IMR-90 (cell line): Measurements from ENCODE around the gene ERICH6. TPM values are rescaled to one million over a fixed set of nuclear protein-coding genes. Genes with fewer than 3 reads are reported as not detected.

ENCODE experiments used
- ATAC-seq: fragments of 200-7000 bp; cut with Tn5 transposase; 2 replicates; pipeline ENCODE4 v1.9.1; 2020; ENCODE audit warnings: low read depth, mild to moderate bottlenecking, moderate library complexity
- BruUV-seq: library from RNA; stranded (reverse); fragments of 400-500 nt; replicated peaks from 2 replicates; lab custom pipeline; 2021; lab: Mats Ljungman, UMichigan
- CTCF ChIA-PET: fragments of 300-600 bp; formaldehyde crosslinking; extraction: SDS; loops from one replicate; lab custom pipeline; 2021; ENCODE audit warnings: antibody characterized with exemption; lab: Yijun Ruan, JAX
- POLR2A ChIA-PET: fragments of 300-600 bp; sonication (Branson Sonifier 250); formaldehyde crosslinking; loops from one replicate; lab custom pipeline; 2022; ENCODE audit warnings: antibody characterized with exemption; ENCODE audit not compliant: unreplicated experiment; lab: Charles Lee
- DNase-seq: peaks from one replicate; pipeline ENCODE4 v3.0.0; 2013
- H2AFZ ChIP-seq: replicated peaks from 2 replicates; pipeline ENCODE3; 2013; ENCODE audit warnings: low read length, mild to moderate bottlenecking; ENCODE audit not compliant: poor library complexity
- H2AK5ac ChIP-seq: 2 replicates; pipeline ENCODE4 v1.6.1; 2013; ENCODE audit warnings: low read depth, low read length, inconsistent platforms
- H2AK9ac ChIP-seq: replicated peaks from 2 replicates; pipeline ENCODE3; 2013; ENCODE audit warnings: mild to moderate bottlenecking, low read depth, low read length, moderate library complexity; ENCODE audit not compliant: poor library complexity
- H2BK120ac ChIP-seq: 2 replicates; pipeline ENCODE4 v1.6.1; 2013; ENCODE audit warnings: low read depth, low read length, inconsistent platforms
- H2BK15ac ChIP-seq: 3 replicates; pipeline ENCODE4 v1.6.1; 2013; ENCODE audit warnings: low read depth, low read length, inconsistent platforms
- H2BK20ac ChIP-seq: 2 replicates; pipeline ENCODE4 v1.6.1; 2013; ENCODE audit warnings: low read depth, mild to moderate bottlenecking, inconsistent platforms, low read length, moderate library complexity
- H2BK5ac ChIP-seq: 2 replicates; pipeline ENCODE4 v1.6.1; 2013; ENCODE audit warnings: mild to moderate bottlenecking, low read depth, low read length, inconsistent platforms; ENCODE audit not compliant: poor library complexity, severe bottlenecking
- H3K14ac ChIP-seq: replicated peaks from 2 replicates; pipeline ENCODE4 v1.6.1; 2013; ENCODE audit warnings: low read depth, low read length, inconsistent platforms
- H3K18ac ChIP-seq: 2 replicates; pipeline ENCODE4 v1.6.1; 2013; ENCODE audit warnings: low read depth, low read length, control low read depth
- H3K23ac ChIP-seq: 2 replicates; pipeline ENCODE4 v1.6.1; 2013; ENCODE audit warnings: low read depth, low read length, inconsistent platforms
- H3K27ac ChIP-seq: 2 replicates; pipeline ENCODE4 v1.5.1; 2013; ENCODE audit warnings: mild to moderate bottlenecking, control low read depth, low read length; ENCODE audit not compliant: insufficient read depth
- H3K27me3 ChIP-seq: 2 replicates; pipeline ENCODE4 v1.6.1; 2013; ENCODE audit warnings: low read length; ENCODE audit not compliant: control insufficient read depth, insufficient read depth
- H3K36me3 ChIP-seq: 2 replicates; pipeline ENCODE4 v1.6.1; 2013; ENCODE audit warnings: low read length, mixed read lengths; ENCODE audit not compliant: control insufficient read depth, insufficient read depth
- H3K4ac ChIP-seq: 2 replicates; pipeline ENCODE4 v1.6.1; 2013; ENCODE audit warnings: low read depth, low read length, inconsistent platforms
- H3K4me1 ChIP-seq: 2 replicates; pipeline ENCODE4 v1.6.1; 2013; ENCODE audit warnings: low read length, mixed read lengths; ENCODE audit not compliant: control insufficient read depth, insufficient read depth
- H3K4me2 ChIP-seq: 2 replicates; pipeline ENCODE4 v1.6.1; 2013; ENCODE audit warnings: low read depth, mild to moderate bottlenecking, control low read depth, low read length, moderate library complexity
- H3K4me3 ChIP-seq: 2 replicates; pipeline ENCODE4 v1.5.1; 2013; ENCODE audit warnings: low read depth, mild to moderate bottlenecking, control low read depth, low read length, moderate library complexity; ENCODE audit not compliant: insufficient read depth
- H3K56ac ChIP-seq: 2 replicates; pipeline ENCODE4 v1.6.1; 2013; ENCODE audit warnings: low read length, inconsistent platforms; ENCODE audit not compliant: insufficient read depth; ENCODE audit errors: extremely low read depth
- H3K79me1 ChIP-seq, 2 experiments: 2 replicates each; pipeline ENCODE4 v1.6.1; 2013; ENCODE audit warnings: low read length in 2 of 2, inconsistent platforms in 1 of 2, low read depth in 1 of 2
- H3K9ac ChIP-seq: 2 replicates; pipeline ENCODE4 v1.6.1; 2013; ENCODE audit warnings: low read depth, low read length, control low read depth
- H3K9me1 ChIP-seq: 2 replicates; pipeline ENCODE4 v1.6.1; 2013; ENCODE audit warnings: low read length, inconsistent platforms; ENCODE audit not compliant: insufficient read depth
- H3K9me3 ChIP-seq: 2 replicates; pipeline ENCODE4 v1.6.1; 2013; ENCODE audit warnings: low read length; ENCODE audit not compliant: control insufficient read depth, insufficient read depth
- H4K20me1 ChIP-seq: 2 replicates; pipeline ENCODE4 v1.6.1; 2013; ENCODE audit warnings: low read length, inconsistent platforms; ENCODE audit not compliant: insufficient read depth
- H4K5ac ChIP-seq: 2 replicates; pipeline ENCODE4 v1.6.1; 2013; ENCODE audit warnings: mild to moderate bottlenecking, low read depth, low read length, control low read depth
- H4K8ac ChIP-seq, 2 experiments: 2 replicates each; pipeline ENCODE4 v1.6.1; 2013; ENCODE audit warnings: low read depth in 2 of 2, low read length in 2 of 2, control low read depth in 1 of 2, inconsistent platforms in 1 of 2
- H4K91ac ChIP-seq: 2 replicates; pipeline ENCODE4 v1.6.1; 2013; ENCODE audit warnings: low read depth, low read length, inconsistent platforms; ENCODE audit not compliant: insufficient read depth
- ELK1 ChIP-seq: fragments of 150-350 bp; IDR thresholded peaks from 2 replicates; pipeline ENCODE4 v1.6.1; 2016; ENCODE audit warnings: low read depth, mild to moderate bottlenecking, low read length, moderate library complexity, borderline replicate concordance
- NFE2L2 ChIP-seq: fragments of 150-350 bp; IDR thresholded peaks from 2 replicates; pipeline ENCODE4 v1.6.1; 2016; ENCODE audit warnings: low read depth, mild to moderate bottlenecking, low read length
- RCOR1 ChIP-seq: IDR thresholded peaks from 2 replicates; pipeline ENCODE4 v1.6.1; 2012; ENCODE audit warnings: mild to moderate bottlenecking, low read length, improper control_type of control experiment; ENCODE audit not compliant: insufficient replicate concordance
- RFX5 ChIP-seq: IDR thresholded peaks from 2 replicates; pipeline ENCODE4 v1.8.0; 2012; ENCODE audit warnings: low read depth, mild to moderate bottlenecking, low read length, moderate library complexity
- WGBS, 2 experiments: methylation state at CpG; one replicate each; pipeline versions ENCODE4 v1.1.5 to v1.1.7; 2013; ENCODE audit warnings: missing lambda C conversion rate in 2 of 2; ENCODE audit not compliant: insufficient read length in 1 of 2; ENCODE audit errors: extremely low coverage in 2 of 2; 5-methylcytosine and 5-hydroxymethylcytosine counted together
- dilution Hi-C: fragments of 300-500 bp; cut with HindIII; formaldehyde crosslinking; loops from one replicate; pipeline ENCODE4 v1.14.3; 2018; ENCODE audit warnings: low sequenced_read_pairs; ENCODE audit not compliant: unreplicated experiment
- in situ Hi-C: fragments of 300-500 bp; cut with MboI; formaldehyde crosslinking; loops from 3 replicates; pipeline ENCODE4 v1.14.3; 2019; ENCODE audit warnings: low sequenced_read_pairs, inconsistent platforms, mixed read lengths
- intact Hi-C: fragments of 100-400 bp; cut with micrococcal nuclease; formaldehyde crosslinking; loops from 2 replicates; pipeline ENCODE4 v1.10.0; 2022
- polyA plus RNA-seq, 3 experiments: library from polyadenylated mRNA; depleted of rRNA; stranded (reverse); fragments of >200 nt; gene quantifications; 2 replicates each; pipeline ENCODE4 v1.2.3, GENCODE V29; 2012; ENCODE audit warnings: low replicate concordance in 1 of 3
- total RNA-seq: library from RNA; depleted of rRNA; stranded (reverse); fragments of >200 nt; gene quantifications from 2 replicates; pipeline ENCODE4 v1.2.3, GENCODE V29; 2012

The ERICH6 gene
- total and polyA plus RNA-seq, 2 of the 4 experiments (the other 2 are of a cell fraction) = under 0.01 TPM; not detected in 1

DNA sequence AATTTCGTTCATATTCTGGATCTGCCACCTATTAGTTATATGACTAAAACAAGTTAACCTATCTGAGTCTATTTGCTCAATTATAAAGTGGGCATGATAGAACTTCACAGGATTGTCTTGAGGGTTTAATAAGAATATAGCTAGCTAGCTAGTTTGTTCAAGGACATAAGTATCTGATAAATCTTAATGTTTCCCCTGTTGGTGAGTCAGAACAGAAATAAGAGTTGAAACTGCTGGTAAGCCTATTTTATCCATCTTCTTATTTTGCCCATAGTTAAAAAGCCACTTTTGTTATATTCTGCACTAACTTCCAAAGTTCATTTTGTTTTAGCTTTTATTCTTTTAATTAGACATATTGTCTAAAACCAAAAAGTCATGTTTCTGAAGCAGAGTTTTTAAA is 91.2 kb downstream of the ERICH6 start:
- no peak overlapping the region for H2AK9ac ChIP-seq
- H3K4me1 ChIP-seq = no peaks in the 10 kb centered on the region
- H3K79me1 ChIP-seq = peaks cover 12 to 42% of the 10 kb centered on the region in 2 experiments; a peak in 3 of 4 replicates
- H4K91ac ChIP-seq = no peak overlapping the region
- no peak overlapping the region for H2AK5ac ChIP-seq
- H3K4me3 ChIP-seq = no peak overlapping the region
- DNase-seq = no peak
- no TSS peak for BruUV-seq
- H4K5ac ChIP-seq = no peak overlapping the region
- no peak overlapping the region for H2BK15ac ChIP-seq
- H3K36me3 ChIP-seq = peaks cover 4% of the 10 kb centered on the region
- H3K4me2 ChIP-seq = no peak overlapping the region
- no peak overlapping the region for H2BK120ac ChIP-seq
- ChIA-PET POLR2A (no interaction called here), CTCF (no interaction called here)
- intact Hi-C loops = no loop called here
- H3K18ac ChIP-seq = no peak overlapping the region
- TF ChIP-seq RFX5 = no peak
- no peak for TF ChIP-seq ELK1
- no peak for TF ChIP-seq RCOR1
- no peak for TF ChIP-seq NFE2L2
- H2BK5ac ChIP-seq = no peak overlapping the region
- in situ Hi-C loops = no loop called here
- no peak overlapping the region for H3K27ac ChIP-seq
- H3K23ac ChIP-seq = no peak overlapping the region
- no peaks in the 10 kb centered on the region; the same call in 1 of the 2 replicates for H3K9me1 ChIP-seq
- H3K27me3 ChIP-seq = no peaks in the 10 kb centered on the region
- WGBS, 2 experiments = no CpG with 5 or more reads among the region's 1 CpG
- H2AFZ ChIP-seq = no peak overlapping the region
- peaks cover 27% of the 10 kb centered on the region for H4K20me1 ChIP-seq
- no peaks in the 10 kb centered on the region for H3K9me3 ChIP-seq
- no peak overlapping the region for H4K8ac ChIP-seq
- dilution Hi-C loops = no loop called here
- H2BK20ac ChIP-seq = no peak overlapping the region
- no peak overlapping the region for H3K56ac ChIP-seq
- H3K9ac ChIP-seq = no peak overlapping the region
- ATAC-seq = no peak
- no peak overlapping the region for H3K14ac ChIP-seq
- H3K4ac ChIP-seq = no peak overlapping the region
